Stimulated activated CD8-positive, alpha-beta memory T cell treated with anti-CD3 and anti-CD28 coated beads, Interleukin-7, amount 100 ng/mL, for 48 hours (primary cell): Measurements from ENCODE around the gene KANSL1L.
A peak's percentile ranks its signal among the peaks of the same experiment; 100 is the strongest.
"Not testable (repeated sequence)": the region's sequence is repeated elsewhere in the genome, so short reads cannot be mapped to it uniquely, and the experiment has no call there.

ENCODE experiments used
- DNase-seq, 2 donors: peaks; one replicate each; pipeline ENCODE4 v3.0.0-alpha.2; 2020; ENCODE audit warnings: low read depth in 1 of 2; ENCODE audit errors: extremely low read depth in 1 of 2

Gene KANSL1L

DNA sequence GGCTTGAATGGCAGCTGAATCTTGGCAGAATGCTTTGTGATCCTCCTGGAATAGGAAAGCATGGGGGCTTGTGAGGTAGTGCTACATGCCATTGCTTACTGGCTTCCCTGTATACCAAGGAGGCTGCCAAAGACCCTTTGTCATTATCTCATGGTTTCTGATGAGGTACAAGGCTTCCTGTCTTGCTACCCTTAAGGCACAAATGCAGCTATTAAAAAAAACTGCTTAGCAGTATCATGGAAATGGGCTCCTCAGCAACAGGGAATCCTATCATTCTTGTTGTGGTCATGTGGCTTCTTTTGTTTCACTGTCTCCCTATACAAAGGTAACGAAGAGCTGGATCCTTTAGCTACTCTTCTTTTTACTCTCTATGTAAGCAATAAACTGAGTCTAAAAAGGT is 6.6 kb upstream of the KANSL1L start:
- no peak for DNase-seq

DNA sequence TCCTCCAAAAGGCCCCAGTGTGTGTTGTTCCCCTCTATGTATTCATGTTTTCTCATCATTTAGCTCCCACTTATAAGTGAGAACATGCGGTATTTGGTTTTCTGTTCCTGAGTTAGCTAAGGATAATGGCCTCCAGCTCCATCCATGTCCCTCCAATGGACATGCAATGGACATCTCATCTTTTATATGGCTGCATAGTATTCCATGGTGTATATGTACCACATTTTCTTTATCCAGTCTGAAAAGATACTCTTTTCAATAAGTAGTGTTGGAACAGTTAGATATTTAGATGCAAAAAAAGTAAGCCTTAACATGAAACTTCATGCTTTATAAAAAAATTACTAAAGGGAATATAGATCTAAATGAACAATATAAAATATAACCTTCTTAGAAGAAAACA is 5.9 kb upstream of the KANSL1L start:
- DNase-seq: not testable (repeated sequence)

DNA sequence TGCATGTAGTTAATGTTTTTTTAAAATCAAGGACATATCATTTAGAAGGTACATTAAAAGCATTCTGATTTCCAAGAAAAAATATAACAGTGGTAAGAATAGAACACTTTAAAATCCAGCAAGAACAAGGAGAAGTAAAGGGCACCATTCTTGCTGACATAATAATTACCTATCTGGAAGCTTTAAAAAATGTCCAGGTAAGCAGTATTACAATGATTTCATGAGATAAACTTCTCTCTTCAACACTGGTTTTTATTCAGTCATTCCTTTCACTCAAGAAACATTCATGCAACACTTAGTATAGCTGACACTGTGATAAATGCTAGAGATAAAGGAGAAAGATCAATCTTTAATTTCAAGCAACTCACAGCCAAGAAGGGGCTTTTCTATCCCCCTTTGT is 2.9 kb upstream of the KANSL1L start:
- DNase-seq: no peak

DNA sequence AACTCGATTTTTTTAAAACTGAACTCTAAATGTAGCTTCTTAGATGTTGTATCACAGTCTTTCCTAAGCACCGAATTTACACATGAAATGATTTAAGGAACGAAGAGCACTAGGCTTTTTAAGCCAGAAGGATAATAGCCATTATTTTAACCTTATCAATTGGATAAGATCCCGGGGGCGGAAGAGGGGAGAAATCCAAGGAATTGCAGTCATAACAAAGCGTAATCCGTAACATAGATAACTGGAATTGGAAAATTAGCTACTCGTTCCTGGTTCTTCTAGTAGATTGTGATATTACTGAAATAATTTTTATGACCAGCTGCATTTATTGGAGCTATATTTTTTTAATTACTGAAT is 988 bp upstream of the KANSL1L start:
- DNase-seq: no peak

DNA sequence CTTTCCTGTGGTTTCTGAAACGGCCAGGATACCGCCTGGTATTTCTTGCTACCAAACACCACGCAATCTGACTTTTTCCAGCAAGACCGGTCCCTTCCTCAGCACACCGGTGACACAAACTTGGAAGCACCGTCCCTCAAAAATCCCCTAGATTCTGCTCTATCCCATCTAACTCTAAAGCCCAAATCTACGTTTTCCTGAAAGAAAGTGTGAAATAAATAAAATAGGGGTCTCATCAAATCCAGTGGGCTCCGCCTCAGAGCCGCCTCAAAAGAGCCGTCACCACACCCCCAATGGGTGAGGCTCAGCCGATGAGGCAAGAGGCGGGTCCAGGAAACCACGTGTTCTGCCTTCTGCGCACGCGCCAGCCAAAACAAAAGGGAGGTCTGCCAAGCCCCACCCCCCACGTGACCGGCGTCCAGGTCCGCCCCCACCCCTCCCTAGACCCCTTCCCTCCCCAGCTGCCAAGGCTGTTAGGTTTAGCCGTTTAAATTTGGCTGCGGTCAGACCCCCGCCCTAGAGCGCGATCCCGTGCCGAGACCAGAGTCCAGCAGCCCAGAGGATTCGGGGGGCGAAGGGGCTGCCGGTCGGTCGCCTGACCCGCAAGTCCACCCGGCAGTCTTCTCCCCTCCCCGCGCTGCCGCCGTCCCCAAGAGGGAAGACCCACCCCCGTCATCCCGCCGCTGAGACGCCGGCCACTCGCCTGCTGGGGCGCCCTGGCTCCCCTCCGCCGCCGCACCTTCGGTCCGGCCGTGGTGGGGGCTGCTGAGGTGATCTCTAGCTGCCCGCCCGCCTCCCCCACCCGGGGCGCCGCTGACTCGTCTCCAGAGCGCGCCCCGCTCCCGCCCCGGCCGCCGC is 534 bp downstream of the KANSL1L start:
- DNase-seq: peak; percentile 92 to 94

DNA sequence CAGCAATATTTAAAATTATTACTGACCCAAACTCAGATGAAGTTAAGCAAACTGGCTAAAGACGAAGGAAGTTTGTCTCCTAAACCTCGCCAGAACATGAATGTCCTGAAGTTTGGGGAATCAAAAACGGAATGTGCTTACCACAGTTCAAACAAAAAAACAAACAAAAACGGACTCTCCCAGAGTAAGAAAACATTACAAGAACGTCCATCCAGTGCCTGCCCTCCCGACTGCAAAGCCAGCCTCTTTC is 1.1 kb downstream of the KANSL1L start:
- DNase-seq: no peak

DNA sequence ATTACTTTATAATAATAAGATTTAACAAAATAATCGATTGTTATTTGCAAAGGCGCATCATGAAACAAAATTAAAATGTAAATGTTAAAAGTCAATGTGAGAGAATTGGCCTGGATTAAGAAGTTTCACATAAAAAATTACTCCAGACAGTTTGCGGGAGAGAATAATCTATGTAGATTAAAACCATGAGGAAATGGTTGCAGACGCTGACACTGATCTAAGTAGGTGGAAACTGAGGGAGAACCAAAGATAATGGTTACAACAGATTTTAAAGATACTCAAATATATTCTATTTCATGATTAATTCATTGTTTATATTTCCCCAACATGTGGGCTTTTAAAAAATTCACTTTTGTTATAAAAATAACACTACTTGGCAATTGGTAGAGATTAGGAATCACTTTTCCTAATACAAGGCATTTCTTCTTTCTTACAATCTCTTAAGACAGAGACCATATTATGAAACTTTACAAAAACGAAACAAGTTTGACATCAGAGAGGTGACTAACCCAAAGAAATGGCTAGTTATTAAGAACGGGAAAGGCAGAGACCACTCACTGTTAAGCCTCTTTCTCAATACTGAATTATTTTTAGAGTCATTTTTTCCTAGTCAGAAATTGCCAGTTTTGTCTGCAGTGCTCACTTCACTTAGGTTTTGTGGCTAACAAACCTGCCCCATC is 1.6 kb downstream of the KANSL1L start:
- no peak for DNase-seq

DNA sequence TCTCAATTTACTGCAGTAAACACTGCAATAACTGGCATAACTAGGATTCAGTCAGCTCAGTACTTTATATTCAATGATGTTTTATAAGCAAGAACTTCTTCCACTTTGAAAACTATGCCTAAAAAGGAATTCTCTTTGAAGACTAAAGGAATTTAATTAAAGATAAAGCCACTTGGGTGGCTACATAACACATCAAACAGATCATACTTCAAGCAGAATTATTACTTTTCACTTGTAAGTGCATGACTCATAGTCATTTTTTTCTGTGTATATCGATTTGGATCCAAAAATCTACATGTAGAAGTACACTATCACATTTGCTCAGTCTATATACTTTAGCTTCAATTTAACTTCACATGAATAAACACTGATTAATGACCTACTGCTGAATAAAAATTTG is 4.0 kb downstream of the KANSL1L start:
- DNase-seq: no peak

DNA sequence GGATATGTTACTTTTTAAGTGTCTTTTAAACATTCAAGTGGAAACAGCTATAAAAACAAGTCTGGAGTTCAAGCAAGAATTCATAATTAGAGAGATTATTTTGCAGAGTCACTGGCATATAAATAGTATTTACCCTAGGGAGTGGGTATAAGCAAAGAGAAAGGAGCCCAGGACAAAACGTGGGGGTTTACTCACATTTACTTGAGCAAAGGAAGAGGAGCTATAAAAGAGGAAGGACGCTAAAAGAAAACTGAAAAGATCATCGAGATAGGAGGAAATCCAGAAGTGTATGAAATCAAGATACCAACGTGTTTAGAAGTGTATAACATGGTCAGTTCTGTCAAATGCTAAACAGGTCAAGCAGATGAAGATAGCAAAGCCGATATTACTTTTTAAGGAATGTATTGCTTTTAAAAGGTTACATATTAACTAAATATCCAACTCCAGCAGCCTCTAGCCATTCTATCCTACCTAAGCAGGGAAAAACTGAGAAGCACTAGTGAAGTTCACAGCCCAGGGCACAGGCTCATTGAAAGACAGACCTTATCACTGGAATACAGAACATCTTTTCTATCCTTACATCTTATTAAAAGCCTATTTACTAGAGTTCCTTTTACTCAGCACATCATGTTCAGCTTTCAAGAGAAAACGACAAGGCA is 8.6 kb downstream of the KANSL1L start:
- DNase-seq: no peak

DNA sequence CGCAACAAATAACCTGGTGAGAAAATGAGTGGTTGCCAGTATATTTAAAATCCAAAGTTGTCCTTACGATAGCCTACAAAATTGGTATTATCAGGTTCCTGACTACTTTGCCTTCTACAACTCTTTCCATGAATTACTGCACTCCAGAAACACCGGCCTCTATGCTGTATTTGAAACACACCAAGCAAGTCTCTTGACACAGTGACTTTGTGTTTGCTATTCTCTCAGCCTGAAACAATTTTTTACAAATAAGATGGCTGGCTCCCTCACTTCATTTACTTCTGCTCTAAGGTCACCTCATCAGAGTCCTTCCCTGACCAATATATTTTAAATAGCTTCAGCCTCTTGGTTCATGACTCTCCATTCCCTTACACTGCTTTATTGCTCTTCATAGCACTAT is 12.2 kb downstream of the KANSL1L start:
- DNase-seq: no peak

GRCh38 chr2:210158236-210158635 is 13.0 kb downstream of the KANSL1L start:
- no peak for DNase-seq

- DNase-seq: no peak
These were observed 13.7 kb downstream of the KANSL1L start for GRCh38 chr2:210157526-210157925.

DNA sequence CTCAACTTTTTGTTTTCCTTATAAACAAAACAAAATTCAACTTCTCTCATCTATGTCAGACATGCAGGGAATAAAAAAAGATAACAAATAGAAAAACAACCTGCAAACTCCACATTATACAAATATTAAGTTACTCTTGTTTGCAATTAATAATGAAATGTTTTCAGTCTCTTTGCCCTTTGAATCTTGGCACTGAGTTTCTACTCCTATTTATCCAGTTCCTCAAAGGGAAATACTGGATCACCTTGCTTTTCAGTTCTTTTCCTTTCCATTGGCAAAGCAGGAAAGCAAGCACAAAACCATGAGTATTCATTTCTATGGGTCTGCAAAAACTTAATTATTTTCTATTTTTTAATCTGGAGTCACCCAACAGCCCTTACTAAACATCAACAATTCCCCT is 23.6 kb downstream of the KANSL1L start:
- no peak for DNase-seq

DNA sequence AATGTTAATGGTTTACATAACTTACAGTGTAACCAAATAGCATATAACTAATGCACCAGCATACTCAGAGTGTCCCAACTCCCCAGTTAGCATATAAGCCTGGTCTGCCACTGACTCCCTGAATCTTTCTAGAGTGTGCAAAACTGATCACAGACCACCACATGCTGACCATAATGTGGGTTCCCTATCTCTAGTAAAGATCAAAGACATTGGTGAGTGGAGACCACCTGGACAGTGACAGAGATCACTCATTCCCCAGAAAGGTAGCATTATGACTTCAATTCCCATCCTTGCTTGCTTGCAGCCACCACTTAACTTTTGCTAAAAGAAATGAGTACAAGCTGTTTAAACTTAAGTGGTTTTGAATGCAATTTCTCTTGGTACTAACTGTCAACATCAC is 39.0 kb downstream of the KANSL1L start:
- DNase-seq: no peak

DNA sequence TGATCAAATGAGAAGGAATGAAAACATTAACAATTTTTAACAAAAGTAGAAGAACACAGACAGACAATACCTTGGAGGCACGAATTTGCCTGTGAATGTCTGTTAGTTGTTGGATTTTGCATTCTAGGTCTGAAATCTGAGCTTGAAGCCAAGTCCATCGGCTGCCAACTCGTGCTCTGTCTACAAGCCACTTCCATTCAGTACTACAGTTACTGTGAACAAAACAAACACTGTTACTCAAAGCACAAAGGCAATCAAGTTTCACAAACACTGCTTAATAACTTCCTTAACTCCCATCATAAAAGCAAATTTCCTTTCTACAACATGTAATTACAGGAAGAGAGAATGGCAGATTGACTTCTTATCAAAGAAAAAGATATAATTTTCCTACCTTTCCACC is 42.2 kb downstream of the KANSL1L start:
- DNase-seq: no peak

DNA sequence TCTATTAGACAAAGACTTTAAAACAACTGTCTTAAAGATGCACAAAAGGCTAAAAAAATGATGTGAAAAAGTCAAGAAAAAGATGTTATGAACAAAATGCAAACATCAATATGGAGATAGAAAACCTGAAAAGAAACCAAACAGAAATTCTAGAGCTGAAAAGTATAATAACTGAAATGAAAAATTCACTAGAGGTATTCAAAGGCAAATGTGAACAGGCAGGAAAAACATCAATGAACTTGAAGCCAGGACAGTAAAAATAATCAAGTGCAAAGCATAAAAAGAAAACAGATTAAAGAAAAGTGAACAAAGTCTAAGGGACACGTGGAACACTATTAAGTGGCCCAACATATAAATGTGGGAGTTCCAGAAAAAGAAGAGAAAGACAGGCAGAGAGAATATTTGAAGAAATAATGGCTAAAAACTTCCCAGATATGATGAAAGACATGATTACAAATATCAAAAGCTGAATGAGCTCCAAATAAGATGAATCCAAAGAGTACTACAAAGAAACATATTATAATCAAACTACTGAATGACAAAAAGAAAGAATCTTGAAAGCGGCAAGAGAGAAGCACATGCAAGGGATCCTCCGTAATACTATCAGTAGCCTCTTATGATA is 57.5 kb downstream of the KANSL1L start:
- DNase-seq: no peak

DNA sequence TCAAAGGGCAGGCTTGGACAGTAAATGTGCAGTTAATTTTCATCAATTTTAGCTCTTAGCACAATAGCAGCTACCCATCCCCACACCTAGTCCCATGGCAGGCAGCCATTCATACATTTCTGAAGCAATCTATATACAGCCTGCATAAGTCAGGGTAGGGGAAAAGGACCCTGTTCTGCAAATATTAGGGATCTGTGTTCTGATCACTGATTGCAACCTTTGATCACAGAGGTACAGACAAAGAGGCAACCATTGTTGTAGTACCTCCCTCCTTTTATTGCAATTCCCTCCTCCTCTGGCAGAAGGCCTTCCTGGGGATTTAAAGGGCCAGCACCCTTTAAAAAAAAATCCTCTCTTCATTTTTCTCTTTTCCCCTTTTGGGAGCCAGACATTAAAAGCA is 58.3 kb downstream of the KANSL1L start:
- DNase-seq: no peak

- no peak for DNase-seq
These were observed 71.3 kb downstream of the KANSL1L start for GRCh38 chr2:210099940-210100339.

DNA sequence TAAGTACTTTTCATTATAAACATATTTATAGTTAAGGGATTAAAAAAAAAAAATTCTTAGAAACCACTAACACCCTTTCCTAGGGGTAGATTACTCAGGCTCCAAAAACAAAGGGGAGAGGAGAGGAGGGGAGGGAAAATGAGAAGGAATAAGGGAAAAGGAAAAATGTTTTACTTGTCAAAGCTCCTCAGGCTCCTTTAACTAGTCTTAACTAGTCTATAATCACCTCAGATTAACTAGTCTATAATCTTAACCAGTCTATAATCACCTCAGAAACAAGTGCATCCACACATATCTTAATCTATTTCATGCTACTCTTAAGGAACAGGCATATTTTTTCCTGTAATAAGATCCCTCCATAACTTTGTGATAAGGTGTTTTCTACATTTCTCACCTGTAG is 76.4 kb downstream of the KANSL1L start:
- DNase-seq: no peak

DNA sequence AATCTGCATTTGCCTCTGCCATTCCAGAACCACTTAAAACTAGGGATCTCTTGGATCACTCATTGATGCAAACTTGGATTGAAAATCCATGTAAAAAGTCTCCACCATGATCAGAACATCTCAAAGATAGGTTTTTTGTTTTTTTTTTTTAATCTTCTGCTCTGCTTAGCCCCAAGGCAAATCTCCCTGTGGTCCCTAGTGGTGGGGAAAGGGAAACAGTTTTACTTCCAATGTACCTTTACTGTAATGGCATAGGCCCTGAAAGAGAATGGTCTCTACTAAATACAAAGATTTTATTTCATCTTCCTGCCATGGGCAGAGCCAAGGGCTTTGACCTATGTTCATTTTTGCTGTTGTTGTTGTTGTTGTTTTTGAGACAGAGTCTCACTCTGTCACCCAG is 78.4 kb downstream of the KANSL1L start:
- DNase-seq: no peak

- no peak for DNase-seq
These were observed 84.3 kb downstream of the KANSL1L start for GRCh38 chr2:210086930-210087329.

GRCh38 chr2:210086292-210086691 is 84.9 kb downstream of the KANSL1L start:
- no peak for DNase-seq
